Ishikawa (cell line): Measurements from ENCODE around the gene CTNNA3.

ENCODE experiments used
- FOXM1 ChIP-seq: IDR thresholded peaks from 2 replicates; pipeline ENCODE4 v1.6.1; 2012; ENCODE audit warnings: low read depth, borderline replicate concordance
- TAF1 ChIP-seq: IDR thresholded peaks from 2 replicates; pipeline ENCODE4 v1.6.1; 2012; ENCODE audit warnings: low read depth, mild to moderate bottlenecking

- TF ChIP-seq TAF1 (no peak), FOXM1 (no peak)
Observed at GRCh38 chr10:66295602-66296001, 1400.4 kb downstream of the CTNNA3 start.
